ENCODE results near the gene TCF25. TPM values are rescaled to one million over a fixed set of nuclear protein-coding genes. Genes with fewer than 3 reads are reported as not detected.

Gene TCF25
- total RNA-seq, 2 donors from 2014 or later: 74.2 to 258 TPM

GRCh38 chr16:89858973-89859614 lies 14.3 kb upstream of the TCF25 start:
- no peak overlapping the region for H3K4me3 ChIP-seq
- H3K9me3 ChIP-seq: no peaks in the 10 kb centered on the region
- intact Hi-C loops (cut with DNase I): no loop called here
- ATAC-seq (no peak), DNase-seq (no peak)
- H3K27me3 ChIP-seq: no peaks in the 10 kb centered on the region
- no peak for TF ChIP-seq POLR2A (IDR thresholded peaks at IDR 0.05)
- TF ChIP-seq CTCF (IDR thresholded peaks at IDR 0.05): no peak
- no peak overlapping the region for H3K27ac ChIP-seq
- H3K4me1 ChIP-seq: peaks cover 6% of the 10 kb centered on the region
- H3K36me3 ChIP-seq (replicated peaks in 1 of 2; ENCODE audit: insufficient read depth in 1 of 2, low read depth in 2 of 2): no peaks in the 10 kb centered on the region
- WGBS, 2 donors: 87 to 88% methylated on average over 15 to 25 of the region's 25 CpGs

DNA sequence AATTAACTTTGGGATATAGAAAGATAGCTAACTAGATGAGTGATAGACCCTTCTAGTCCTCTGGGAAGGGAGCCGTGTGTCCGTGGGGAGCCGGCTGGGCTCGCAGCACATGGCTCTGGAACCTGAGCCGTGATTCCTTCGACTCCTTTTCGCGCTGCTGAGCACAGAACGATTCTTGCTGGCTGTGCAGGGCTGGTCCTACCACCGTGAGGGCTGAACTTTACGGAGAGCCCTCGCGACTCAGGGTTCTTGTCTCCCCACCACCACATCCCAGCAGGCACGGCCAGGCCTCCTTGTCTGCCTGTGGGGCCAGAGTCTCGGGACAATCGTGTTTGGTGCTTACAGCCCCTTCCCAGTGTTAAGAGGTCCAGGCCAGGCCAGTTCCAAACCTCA lies 13.8 kb upstream of the TCF25 start:
- no peak for TF ChIP-seq CTCF (IDR thresholded peaks at IDR 0.05)
- no peak for TF ChIP-seq POLR2A (IDR thresholded peaks at IDR 0.05)

GRCh38 chr16:89860747-89861304 lies 12.6 kb upstream of the TCF25 start:
- Histone ChIP-seq H3K9me3 (no peaks in the 10 kb centered on the region), H3K27me3 (no peaks in the 10 kb centered on the region), H3K4me1 (peaks cover 6% of the 10 kb centered on the region), H3K36me3 (replicated peaks in 1 of 2; ENCODE audit: insufficient read depth in 1 of 2, low read depth in 2 of 2) (no peaks in the 10 kb centered on the region), H3K27ac (no peak overlapping the region), H3K4me3 (no peak overlapping the region)
- intact Hi-C loops (cut with DNase I): no loop called here
- TF ChIP-seq POLR2A (IDR thresholded peaks at IDR 0.05): no peak
- TF ChIP-seq CTCF (IDR thresholded peaks at IDR 0.05): peak; percentile 90 to 98 (median 94)
- DNase-seq (peak; percentile 56 to 76 (median 68)), ATAC-seq (peak; percentile 90)
- 13 to 14% methylated on average over 15 to 28 of the region's 28 CpGs for WGBS, 2 donors

More for the DNA sequence above, 13.8 kb upstream of the TCF25 start:
- intact Hi-C loops (cut with DNase I): no loop called here
- 83 to 90% methylated on average over 9 to 16 of the region's 16 CpGs for WGBS, 2 donors
- DNase-seq: no peak
- H3K36me3 ChIP-seq (replicated peaks in 1 of 2; ENCODE audit: insufficient read depth in 1 of 2, low read depth in 2 of 2): no peaks in the 10 kb centered on the region
- H3K27me3 ChIP-seq: no peaks in the 10 kb centered on the region
- ATAC-seq: no peak
- no peak overlapping the region for H3K4me3 ChIP-seq
- no peaks in the 10 kb centered on the region for H3K9me3 ChIP-seq
- H3K27ac ChIP-seq: no peak overlapping the region
- H3K4me1 ChIP-seq: peaks cover 6% of the 10 kb centered on the region

DNA sequence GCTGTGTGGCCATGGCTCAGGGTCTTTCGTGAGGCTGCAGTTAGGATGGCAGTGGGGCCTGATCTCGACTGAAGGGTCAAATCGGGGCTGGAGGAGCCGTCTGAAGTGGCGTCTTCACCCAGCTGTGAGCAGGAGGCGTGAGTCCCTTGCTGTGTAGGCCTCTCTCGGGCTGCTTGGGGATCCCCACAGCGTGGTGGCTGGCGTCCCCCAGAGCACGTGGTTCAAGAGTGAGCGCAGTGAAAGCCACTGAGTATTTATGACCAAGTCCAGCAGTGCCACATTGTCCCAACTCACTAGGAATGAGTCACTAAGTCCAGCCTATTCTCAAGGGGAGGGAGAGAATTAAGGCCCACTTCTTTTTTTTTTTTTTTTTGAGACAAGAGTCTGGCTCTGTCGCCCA lies 11.7 kb upstream of the TCF25 start:
- H3K4me1 ChIP-seq: peaks cover 6% of the 10 kb centered on the region
- DNase-seq: no peak
- 86 to 93% methylated on average over 12 of the region's 12 CpGs for WGBS, 2 donors
- no peaks in the 10 kb centered on the region for H3K9me3 ChIP-seq
- no peak overlapping the region for H3K27ac ChIP-seq
- ATAC-seq: no peak
- intact Hi-C loops (cut with DNase I): no loop called here
- TF ChIP-seq CTCF (IDR thresholded peaks at IDR 0.05): no peak
- TF ChIP-seq POLR2A (IDR thresholded peaks at IDR 0.05): no peak
- no peaks in the 10 kb centered on the region for H3K27me3 ChIP-seq
- H3K4me3 ChIP-seq: no peak overlapping the region
- H3K36me3 ChIP-seq (replicated peaks in 1 of 2; ENCODE audit: insufficient read depth in 1 of 2, low read depth in 2 of 2): no peaks in the 10 kb centered on the region

DNA sequence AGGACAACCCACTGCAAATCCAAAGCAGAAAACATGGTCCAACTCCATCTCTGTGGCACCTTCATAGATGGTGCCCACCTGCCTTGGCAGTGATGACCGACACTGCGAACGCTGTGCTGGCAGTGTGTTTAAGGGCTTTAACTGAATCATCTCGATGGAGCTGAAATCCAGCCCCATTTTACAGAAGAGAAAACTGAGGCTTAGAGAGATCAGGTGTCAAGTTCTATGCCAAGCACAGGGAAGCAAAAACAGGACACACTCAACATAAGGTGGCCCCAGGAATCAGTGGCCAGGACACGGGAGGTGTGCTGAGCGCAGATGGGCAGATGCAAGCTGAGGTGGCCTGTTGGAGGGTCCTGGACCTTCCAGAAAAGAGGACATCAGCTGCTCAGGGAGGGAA lies 10.7 kb upstream of the TCF25 start:
- ATAC-seq (no peak), DNase-seq (no peak)
- Histone ChIP-seq H3K27ac (no peak overlapping the region), H3K4me3 (no peak overlapping the region), H3K9me3 (peaks cover 0 to 3% (median 0%) of the 10 kb centered on the region in 3 donors), H3K36me3 (replicated peaks in 1 of 2; ENCODE audit: insufficient read depth in 1 of 2, low read depth in 2 of 2) (no peaks in the 10 kb centered on the region), H3K4me1 (peaks cover 6% of the 10 kb centered on the region), H3K27me3 (no peaks in the 10 kb centered on the region)
- intact Hi-C loops (cut with DNase I): no loop called here
- TF ChIP-seq POLR2A (IDR thresholded peaks at IDR 0.05) (no peak), CTCF (IDR thresholded peaks at IDR 0.05) (no peak)
- 90 to 94% methylated on average over 4 to 6 of the region's 6 CpGs for WGBS, 2 donors

Measured in body of pancreas (tissue), 4 donors.